HG03135 (cell line): ENCODE results near the gene KRT1.

ENCODE experiments used
- ATAC-seq: cut with Tn5 transposase; IDR thresholded peaks from one replicate; pipeline ENCODE4 v1.9.1; 2021; ENCODE audit warnings: mild to moderate bottlenecking, moderate library complexity; ENCODE audit not compliant: unreplicated experiment

Gene KRT1

GRCh38 chr12:52641468-52641867, 38.7 kb downstream of the KRT1 start:
- no peak for ATAC-seq

- ATAC-seq, result no peak
Observed at GRCh38 chr12:52637299-52637698, 42.9 kb downstream of the KRT1 start.

DNA sequence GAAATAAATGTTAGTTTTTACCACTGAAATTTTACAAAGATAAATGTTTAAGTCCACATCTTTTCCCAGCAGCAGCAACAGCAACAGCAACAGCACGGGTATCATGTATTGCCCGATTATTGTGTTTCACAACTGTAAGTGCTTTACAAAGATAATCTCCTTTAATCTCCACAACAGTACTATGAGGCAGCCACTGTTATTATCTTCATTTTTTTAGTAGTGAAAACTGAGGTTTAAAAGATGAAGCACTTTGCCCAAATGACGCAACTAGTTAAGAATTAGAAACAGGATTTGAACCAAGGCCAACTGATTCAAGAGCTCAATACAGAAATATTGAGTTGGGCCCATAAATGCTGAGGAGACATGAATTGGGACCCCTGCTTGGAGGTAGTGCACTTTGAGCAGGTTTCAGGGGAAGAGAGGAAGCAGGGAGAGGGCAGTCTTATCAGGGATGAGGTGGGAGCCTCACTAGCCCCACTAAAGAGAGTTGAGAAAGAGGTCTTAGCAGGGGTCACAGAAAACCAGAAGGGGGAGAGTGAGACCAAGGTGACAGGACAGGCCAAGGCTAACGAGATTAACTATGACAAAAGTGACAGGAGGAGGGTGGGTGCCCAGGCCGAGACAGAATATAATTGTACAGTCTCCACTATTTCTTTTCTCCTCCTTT, 43.5 kb downstream of the KRT1 start:
- ATAC-seq, result no peak

GRCh38 chr12:52636189-52636588, 44.0 kb downstream of the KRT1 start:
- ATAC-seq, result no peak

DNA sequence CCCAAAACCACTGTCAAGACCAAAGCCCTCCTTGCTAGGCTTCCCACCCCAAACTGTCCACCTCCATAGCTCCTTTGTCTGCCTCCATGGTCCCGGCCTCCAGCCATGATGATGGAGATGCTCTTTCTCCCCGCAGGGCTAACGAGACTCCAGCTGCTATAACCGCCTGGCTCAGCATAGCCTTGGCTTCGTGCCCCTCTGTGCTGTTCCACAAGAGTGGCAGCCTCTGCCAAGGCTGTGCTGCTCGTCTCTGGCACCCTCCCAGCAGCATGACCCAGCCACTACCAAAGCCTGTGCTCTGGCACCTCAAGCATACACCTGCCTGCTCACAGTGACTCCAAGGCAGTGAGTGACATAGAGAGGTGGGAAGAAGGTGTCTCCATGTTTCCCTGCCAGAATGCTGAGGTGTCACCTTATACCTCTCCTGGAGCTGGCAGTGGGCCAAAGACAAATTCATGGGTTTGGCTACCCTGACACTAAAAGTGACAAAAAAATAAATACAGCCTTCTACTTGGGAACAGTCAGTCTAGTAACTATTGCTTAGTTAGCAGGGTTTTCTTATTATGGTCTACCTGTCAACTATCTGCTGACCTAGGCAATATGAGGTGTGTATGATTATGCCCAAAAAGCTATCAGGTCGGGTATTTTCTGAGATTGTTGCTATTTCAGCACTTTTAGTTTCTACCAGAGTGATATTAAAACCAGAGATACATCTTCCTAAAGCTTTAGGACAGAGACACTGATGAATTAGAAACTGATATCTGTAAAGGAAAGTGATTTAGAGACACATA, 45.7 kb downstream of the KRT1 start:
- no peak for ATAC-seq

GRCh38 chr12:52633383-52633782, 46.8 kb downstream of the KRT1 start:
- ATAC-seq, result no peak

DNA sequence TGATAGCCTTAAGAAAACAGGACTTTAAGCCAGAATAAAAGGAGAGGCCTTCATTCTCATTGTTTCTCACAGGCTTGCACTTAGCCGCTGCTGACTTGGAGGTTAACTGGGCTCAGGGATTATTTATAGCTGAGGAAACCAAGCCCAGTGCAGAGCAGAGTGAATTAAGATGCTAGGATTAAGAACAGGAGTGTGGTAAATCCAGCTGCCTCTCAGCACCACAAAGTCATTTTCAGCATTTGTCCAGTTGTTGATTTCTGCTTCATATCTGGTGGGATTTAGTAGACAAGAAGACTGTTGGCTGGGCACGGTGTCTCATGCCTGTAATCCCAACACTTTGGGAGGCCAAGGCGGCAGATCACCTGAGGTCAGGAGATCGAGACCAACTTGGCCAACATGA, 47.6 kb downstream of the KRT1 start:
- ATAC-seq, result no peak

DNA sequence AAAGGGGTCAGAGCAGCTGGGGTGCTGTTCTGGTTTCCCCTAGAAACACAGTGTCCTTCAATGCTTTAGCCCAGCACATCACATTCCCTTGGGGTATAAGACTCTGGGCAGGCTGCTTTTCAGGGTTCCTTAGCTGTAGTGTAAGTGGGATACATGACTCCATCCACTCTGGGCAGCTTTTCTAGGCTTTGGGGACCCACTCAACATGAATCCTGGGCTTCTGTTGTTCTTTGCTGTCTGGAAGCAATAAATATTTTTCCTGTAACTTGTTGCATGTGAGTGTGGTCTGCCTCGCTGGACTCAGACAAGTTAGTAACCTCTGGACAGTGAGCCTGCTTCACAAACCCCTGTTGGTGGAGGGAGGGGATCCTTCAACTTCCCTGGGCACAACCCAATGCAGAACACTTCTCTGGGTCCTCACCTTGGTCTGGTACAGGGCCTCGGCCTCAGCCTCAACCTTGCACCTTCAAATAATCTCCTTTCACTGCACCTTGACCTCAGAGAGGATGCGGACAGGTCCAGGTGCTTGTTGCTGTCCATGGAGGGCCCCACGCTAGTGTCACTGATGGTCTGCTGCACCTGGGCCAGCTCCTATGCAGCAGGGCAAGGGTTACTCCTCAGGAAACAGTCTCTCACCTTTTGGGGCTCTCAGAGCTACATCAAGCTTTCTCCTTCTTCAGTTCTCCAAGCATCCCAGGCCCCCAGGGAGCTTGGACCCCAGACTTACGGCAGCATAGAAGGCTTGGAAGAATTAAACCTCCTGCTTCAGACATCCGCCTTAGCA, 48.3 kb downstream of the KRT1 start:
- ATAC-seq, result no peak

- no peak for ATAC-seq
Observed at GRCh38 chr12:52631264-52631663, 48.9 kb downstream of the KRT1 start.

- ATAC-seq, result no peak
Observed at GRCh38 chr12:52630599-52631200, 49.5 kb downstream of the KRT1 start.

DNA sequence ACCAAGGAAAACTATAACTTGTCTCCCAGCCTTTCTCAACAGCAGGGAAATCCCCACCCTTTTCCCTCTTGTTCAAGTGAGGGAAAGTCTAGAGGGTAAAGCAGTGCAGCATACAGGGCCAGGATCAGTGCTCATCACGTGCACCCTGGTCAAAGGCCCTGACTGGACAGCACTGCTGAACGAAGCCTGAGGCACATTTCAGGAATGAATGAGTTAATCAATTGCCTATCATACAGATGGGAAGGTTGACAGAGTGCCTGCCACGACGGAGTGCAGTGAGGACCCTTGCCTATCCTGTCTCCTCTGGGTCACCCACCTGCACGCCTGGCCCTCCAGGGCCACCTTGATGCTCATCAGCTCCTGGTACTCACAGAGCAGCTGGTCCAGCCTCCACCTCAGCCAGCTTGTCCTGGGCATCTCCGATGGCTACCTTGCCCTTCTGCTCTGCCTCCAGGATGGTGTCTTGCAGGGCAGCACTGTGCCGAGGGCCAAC, 50.2 kb downstream of the KRT1 start:
- no peak for ATAC-seq

DNA sequence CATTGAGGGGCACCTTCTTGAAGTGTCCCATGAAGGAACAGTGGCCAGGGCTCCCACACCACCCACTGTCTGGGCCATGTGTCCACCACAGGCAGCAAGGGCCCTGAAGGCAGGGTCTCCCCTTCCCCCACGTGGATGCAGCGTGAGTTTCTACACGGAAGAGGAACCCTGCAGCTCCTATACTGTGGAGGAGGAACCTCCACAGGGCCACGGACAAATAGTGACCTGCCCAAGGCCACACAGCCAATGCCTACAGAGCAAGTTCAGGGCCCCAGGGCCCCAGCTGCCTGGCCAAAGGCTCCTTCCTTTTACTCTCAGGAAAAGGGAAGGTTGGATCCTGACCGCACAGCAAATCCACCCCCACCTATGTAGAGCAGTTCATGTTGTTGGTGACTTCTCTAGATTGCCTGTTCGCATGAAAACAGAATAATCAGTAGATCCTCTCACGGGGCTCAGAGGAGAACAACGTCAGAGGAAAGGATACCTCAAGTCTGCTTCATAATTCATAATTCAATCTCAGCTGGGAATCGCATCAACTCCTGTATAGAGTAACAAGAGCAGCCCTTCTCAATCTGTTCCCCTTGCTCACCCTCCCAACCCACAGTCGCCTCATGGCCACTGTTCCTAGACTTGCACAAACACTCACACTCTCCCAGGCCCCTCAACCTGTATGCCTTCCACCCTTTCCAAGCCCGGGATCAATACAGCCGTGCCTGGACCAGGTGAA, 50.8 kb downstream of the KRT1 start:
- no peak for ATAC-seq

- no peak for ATAC-seq
Observed at GRCh38 chr12:52628841-52629240, 51.4 kb downstream of the KRT1 start.

- ATAC-seq, result no peak
Observed at GRCh38 chr12:52628111-52628507, 52.1 kb downstream of the KRT1 start.

DNA sequence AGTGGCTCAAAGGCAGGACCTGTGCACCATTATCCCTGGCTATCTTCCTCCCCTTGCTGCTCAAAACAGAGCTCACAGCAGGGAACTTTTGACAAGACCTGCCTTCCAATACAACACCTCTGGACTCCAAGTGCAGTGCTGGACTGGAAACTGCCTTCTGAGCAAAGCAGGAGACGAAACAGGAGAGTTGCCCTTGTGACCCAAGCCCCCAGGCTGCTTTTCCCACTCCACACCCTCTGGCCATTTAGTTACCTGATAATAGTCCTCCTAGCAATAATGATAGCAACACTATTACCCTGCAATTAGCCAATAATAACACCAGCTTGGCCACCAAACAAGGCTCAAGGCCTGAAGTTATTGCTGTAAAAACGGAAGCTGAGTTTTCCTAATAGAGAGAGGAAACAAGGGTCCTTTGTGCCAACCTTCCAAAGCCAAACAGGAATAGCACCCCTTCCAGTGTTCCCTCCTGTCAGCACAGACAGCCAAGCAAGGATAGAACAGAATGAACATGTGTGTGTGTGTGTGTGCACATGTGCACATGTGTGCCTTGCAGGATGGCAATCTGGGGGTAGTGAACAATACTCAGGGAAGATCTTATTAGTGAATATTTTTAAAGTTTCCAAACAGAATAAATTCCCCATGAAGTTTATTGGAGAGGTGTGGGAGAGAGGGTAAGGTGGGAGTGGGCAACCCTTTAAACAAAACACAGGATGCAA, 52.7 kb downstream of the KRT1 start:
- ATAC-seq, result no peak
